Hindlimb muscle (tissue), 1 donor: ENCODE measurements around the gene OPRL1. TPM values are rescaled to one million over a fixed set of nuclear protein-coding genes. Genes with fewer than 3 reads are reported as not detected.
"Not testable (repeated sequence)": the region's sequence is repeated elsewhere in the genome, so short reads cannot be mapped to it uniquely, and the experiment has no call there.

Experiments used
- DNase-seq: peaks from one replicate; pipeline ENCODE4 v3.0.0-alpha.2; 2013
- polyA plus RNA-seq: library from polyadenylated mRNA; unstranded; fragments of 120-200 nt; gene quantifications from one replicate; pipeline ENCODE4 v1.2.1, GENCODE V29; 2013; ENCODE audit not compliant: insufficient read length

OPRL1 gene
- polyA plus RNA-seq, 1 donor: 1.1 TPM

GRCh38 chr20:64117432-64117777 is 37.5 kb downstream of the OPRL1 start:
- not testable (repeated sequence) for DNase-seq

GRCh38 chr20:64119301-64119680 is 39.4 kb downstream of the OPRL1 start:
- no peak for DNase-seq

- DNase-seq: no peak
These were observed 39.9 kb downstream of the OPRL1 start for GRCh38 chr20:64119681-64120341.

GRCh38 chr20:64121586-64121985 is 41.7 kb downstream of the OPRL1 start:
- no peak for DNase-seq

GRCh38 chr20:64122927-64123326 is 43.0 kb downstream of the OPRL1 start:
- not testable (repeated sequence) for DNase-seq

- not testable (repeated sequence) for DNase-seq
These were observed 43.6 kb downstream of the OPRL1 start for GRCh38 chr20:64123517-64123916.

GRCh38 chr20:64129146-64129782 is 49.4 kb downstream of the OPRL1 start:
- DNase-seq: no peak

GRCh38 chr20:64130271-64130670 is 50.4 kb downstream of the OPRL1 start:
- no peak for DNase-seq

- no peak for DNase-seq
These were observed 51.0 kb downstream of the OPRL1 start for GRCh38 chr20:64130876-64131275.

- no peak for DNase-seq
These were observed 51.5 kb downstream of the OPRL1 start for GRCh38 chr20:64131406-64131805.

GRCh38 chr20:64133951-64134407 is 54.1 kb downstream of the OPRL1 start:
- no peak for DNase-seq

GRCh38 chr20:64134744-64135143 is 54.9 kb downstream of the OPRL1 start:
- not testable (repeated sequence) for DNase-seq

GRCh38 chr20:64136004-64136710 is 56.3 kb downstream of the OPRL1 start:
- DNase-seq: no peak

GRCh38 chr20:64137598-64138031 is 57.7 kb downstream of the OPRL1 start:
- DNase-seq: no peak

- no peak for DNase-seq
These were observed 58.5 kb downstream of the OPRL1 start for GRCh38 chr20:64138276-64138815.

GRCh38 chr20:64139199-64140060 is 59.5 kb downstream of the OPRL1 start:
- no peak for DNase-seq

- no peak for DNase-seq
These were observed 60.4 kb downstream of the OPRL1 start for GRCh38 chr20:64140061-64140931.

GRCh38 chr20:64140956-64141355 is 61.1 kb downstream of the OPRL1 start:
- DNase-seq: no peak

GRCh38 chr20:64142590-64142989 is 62.7 kb downstream of the OPRL1 start:
- DNase-seq: no peak

GRCh38 chr20:64143018-64143801 is 63.3 kb downstream of the OPRL1 start:
- DNase-seq: no peak
